Measurements from ENCODE around the gene ARHGEF37. TPM values are rescaled to one million over a fixed set of nuclear protein-coding genes. Genes with fewer than 3 reads are reported as not detected.
"Not testable (repeated sequence)": the region's sequence is repeated elsewhere in the genome, so short reads cannot be mapped to it uniquely, and the experiment has no call there.

Gene ARHGEF37
- total and polyA plus RNA-seq, 4 donors: 2.2 to 9.1 (median 3.7) TPM

DNA sequence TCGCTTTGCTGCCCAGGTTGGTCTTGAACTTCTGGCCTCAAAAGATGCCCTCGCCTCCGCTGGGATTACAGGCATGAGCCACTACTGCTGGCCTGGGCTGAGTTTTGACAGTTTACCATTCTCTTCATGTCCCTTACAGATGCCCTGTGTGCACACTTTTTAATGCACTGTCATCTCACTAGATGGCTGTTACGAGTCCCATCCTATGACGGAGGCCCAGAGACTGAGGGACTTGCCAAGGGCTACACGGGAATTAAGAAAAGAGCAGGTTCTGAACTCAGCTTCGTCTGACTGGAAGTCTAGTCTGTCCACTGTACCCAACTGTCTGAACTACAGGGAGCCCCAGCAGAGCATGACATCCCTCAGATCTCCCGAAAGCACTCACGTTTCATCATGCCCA is 63.9 kb downstream of the ARHGEF37 start:
- TF ChIP-seq, protein P1, sequence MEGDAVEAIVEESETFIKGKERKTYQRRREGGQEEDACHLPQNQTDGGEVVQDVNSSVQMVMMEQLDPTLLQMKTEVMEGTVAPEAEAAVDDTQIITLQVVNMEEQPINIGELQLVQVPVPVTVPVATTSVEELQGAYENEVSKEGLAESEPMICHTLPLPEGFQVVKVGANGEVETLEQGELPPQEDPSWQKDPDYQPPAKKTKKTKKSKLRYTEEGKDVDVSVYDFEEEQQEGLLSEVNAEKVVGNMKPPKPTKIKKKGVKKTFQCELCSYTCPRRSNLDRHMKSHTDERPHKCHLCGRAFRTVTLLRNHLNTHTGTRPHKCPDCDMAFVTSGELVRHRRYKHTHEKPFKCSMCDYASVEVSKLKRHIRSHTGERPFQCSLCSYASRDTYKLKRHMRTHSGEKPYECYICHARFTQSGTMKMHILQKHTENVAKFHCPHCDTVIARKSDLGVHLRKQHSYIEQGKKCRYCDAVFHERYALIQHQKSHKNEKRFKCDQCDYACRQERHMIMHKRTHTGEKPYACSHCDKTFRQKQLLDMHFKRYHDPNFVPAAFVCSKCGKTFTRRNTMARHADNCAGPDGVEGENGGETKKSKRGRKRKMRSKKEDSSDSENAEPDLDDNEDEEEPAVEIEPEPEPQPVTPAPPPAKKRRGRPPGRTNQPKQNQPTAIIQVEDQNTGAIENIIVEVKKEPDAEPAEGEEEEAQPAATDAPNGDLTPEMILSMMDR (IDR thresholded peaks at IDR 0.05; ENCODE audit: control extremely low read depth, extremely low read depth): no peak
- DNase-seq (no peak), ATAC-seq (ENCODE audit: insufficient read depth, low FRiP score) (no peak)
- H3K27me3 ChIP-seq (ENCODE audit: control insufficient read depth in 3 of 3, insufficient read depth in 3 of 3, low read length in 2 of 3): no peaks in the 10 kb centered on the region
- no peaks in the 10 kb centered on the region for H3K36me3 ChIP-seq (ENCODE audit: control insufficient read depth in 4 of 4, insufficient read depth in 4 of 4, low read length in 4 of 4)
- no peak overlapping the region for H3K4me3 ChIP-seq
- peaks cover 0 to 1% (median 0%) of the 10 kb centered on the region in 4 donors for H3K9me3 ChIP-seq (ENCODE audit: control insufficient read depth in 4 of 4, insufficient read depth in 3 of 4, low read length in 3 of 4)
- H3K4me1 ChIP-seq (ENCODE audit: control insufficient read depth in 5 of 5, insufficient read depth in 5 of 5, low read length in 5 of 5): peaks cover 0 to 23% (median 0%) of the 10 kb centered on the region in 5 donors
- H3K27ac ChIP-seq (ENCODE audit: low read depth in 1 of 2, low read length in 1 of 2): no peak overlapping the region
- no peak overlapping the region for H3K9ac ChIP-seq (ENCODE audit: insufficient read depth in 1 of 2, low read length in 2 of 2)
- 68 to 88% methylated on average over 9 of the region's 9 CpGs for WGBS, 2 donors

DNA sequence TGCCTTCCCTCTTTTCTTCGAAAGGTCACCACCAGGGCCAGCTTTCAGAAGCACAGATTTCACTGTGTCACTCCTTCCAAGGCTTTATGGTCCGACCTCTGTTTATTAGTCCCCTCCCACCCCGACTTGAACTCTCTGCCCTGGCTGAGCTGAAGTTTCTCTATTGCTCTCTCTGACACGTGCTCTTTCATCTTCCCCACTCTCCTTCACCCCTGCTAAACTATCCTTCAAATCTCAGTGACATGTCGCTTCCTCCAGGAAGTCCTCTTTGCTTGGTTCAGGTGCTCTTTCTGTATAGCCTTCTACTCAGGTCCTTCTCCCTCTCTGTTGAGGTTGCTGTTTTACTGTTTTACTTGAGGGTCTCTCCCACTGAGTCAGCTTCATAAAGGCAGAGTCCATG is 64.4 kb downstream of the ARHGEF37 start:
- Histone ChIP-seq H3K27ac (ENCODE audit: low read depth in 1 of 2, low read length in 1 of 2) (no peak overlapping the region), H3K27me3 (ENCODE audit: control insufficient read depth in 3 of 3, insufficient read depth in 3 of 3, low read length in 2 of 3) (no peaks in the 10 kb centered on the region), H3K4me1 (ENCODE audit: control insufficient read depth in 5 of 5, insufficient read depth in 5 of 5, low read length in 5 of 5) (peaks cover 0 to 21% (median 0%) of the 10 kb centered on the region in 5 donors), H3K9me3 (ENCODE audit: control insufficient read depth in 4 of 4, insufficient read depth in 3 of 4, low read length in 3 of 4) (peaks cover 0 to 1% (median 0%) of the 10 kb centered on the region in 4 donors), H3K4me3 (no peak overlapping the region), H3K36me3 (ENCODE audit: control insufficient read depth in 4 of 4, insufficient read depth in 4 of 4, low read length in 4 of 4) (no peaks in the 10 kb centered on the region), H3K9ac (ENCODE audit: insufficient read depth in 1 of 2, low read length in 2 of 2) (no peak overlapping the region)
- TF ChIP-seq, protein P1 (IDR thresholded peaks at IDR 0.05; ENCODE audit: control extremely low read depth, extremely low read depth): no peak
- 60 to 61% methylated on average over 5 of the region's 5 CpGs for WGBS, 2 donors
- no peak for DNase-seq
- ATAC-seq (ENCODE audit: insufficient read depth, low FRiP score): no peak

DNA sequence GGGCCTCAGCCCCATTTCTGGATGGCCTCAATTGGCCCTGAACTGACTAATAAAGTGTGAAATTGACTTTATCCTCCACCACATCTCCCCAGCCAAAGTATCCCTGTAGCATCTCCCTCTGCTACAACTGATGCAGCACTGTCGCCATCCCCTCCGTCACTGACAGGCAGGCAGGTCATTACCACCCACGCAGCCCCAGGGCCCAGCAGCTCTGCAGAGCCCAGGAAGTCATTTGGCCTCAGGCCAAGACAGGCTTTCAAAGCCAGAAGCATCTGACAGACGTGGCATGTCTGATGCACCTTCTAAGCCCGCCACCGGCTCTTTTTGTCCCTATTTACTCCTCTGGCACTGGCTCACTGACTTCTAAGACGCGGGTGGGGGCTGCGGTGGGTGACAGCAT is 65.3 kb downstream of the ARHGEF37 start:
- Histone ChIP-seq H3K9me3 (ENCODE audit: control insufficient read depth in 4 of 4, insufficient read depth in 3 of 4, low read length in 3 of 4) (peaks cover 0 to 1% (median 0%) of the 10 kb centered on the region in 4 donors), H3K4me1 (ENCODE audit: control insufficient read depth in 5 of 5, insufficient read depth in 5 of 5, low read length in 5 of 5) (peaks cover 0 to 14% (median 0%) of the 10 kb centered on the region in 5 donors), H3K4me3 (no peak overlapping the region), H3K27me3 (ENCODE audit: control insufficient read depth in 3 of 3, insufficient read depth in 3 of 3, low read length in 2 of 3) (no peaks in the 10 kb centered on the region), H3K27ac (ENCODE audit: low read depth in 1 of 2, low read length in 1 of 2) (no peak overlapping the region), H3K36me3 (ENCODE audit: control insufficient read depth in 4 of 4, insufficient read depth in 4 of 4, low read length in 4 of 4) (no peaks in the 10 kb centered on the region), H3K9ac (ENCODE audit: insufficient read depth in 1 of 2, low read length in 2 of 2) (no peak overlapping the region)
- TF ChIP-seq, protein P1 (IDR thresholded peaks at IDR 0.05; ENCODE audit: control extremely low read depth, extremely low read depth): no peak
- DNase-seq (peak; percentile 86 to 87 (median 86)), ATAC-seq (ENCODE audit: insufficient read depth, low FRiP score) (no peak)
- 61 to 78% methylated on average over 9 of the region's 9 CpGs for WGBS, 2 donors

DNA sequence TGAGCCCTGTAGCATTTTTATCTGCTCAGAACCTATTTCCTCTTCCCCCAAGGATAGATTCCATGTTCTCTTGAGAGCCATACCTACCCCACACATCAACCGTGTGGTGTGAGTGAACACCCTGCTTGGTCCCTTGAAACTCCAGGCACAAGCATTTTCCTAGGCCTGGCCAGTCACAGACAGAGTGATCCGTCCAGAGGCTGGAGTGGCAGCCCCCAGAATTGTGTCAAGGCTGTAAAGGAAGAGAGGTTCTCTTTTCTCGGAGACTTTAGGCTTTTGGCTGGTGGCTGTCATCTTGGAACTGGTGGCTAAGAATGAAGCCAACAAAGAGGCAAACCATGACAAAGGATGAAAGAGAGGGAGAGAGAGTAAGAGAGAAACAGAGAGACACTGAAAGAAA is 66.0 kb downstream of the ARHGEF37 start:
- H3K27me3 ChIP-seq (ENCODE audit: control insufficient read depth in 3 of 3, insufficient read depth in 3 of 3, low read length in 2 of 3): no peaks in the 10 kb centered on the region
- H3K9ac ChIP-seq (ENCODE audit: insufficient read depth in 1 of 2, low read length in 2 of 2): no peak overlapping the region
- peaks cover 0 to 14% (median 0%) of the 10 kb centered on the region in 5 donors for H3K4me1 ChIP-seq (ENCODE audit: control insufficient read depth in 5 of 5, insufficient read depth in 5 of 5, low read length in 5 of 5)
- WGBS, 2 donors: 81 to 85% methylated on average over 3 of the region's 3 CpGs
- peaks cover 0 to 3% (median 0%) of the 10 kb centered on the region in 4 donors for H3K9me3 ChIP-seq (ENCODE audit: control insufficient read depth in 4 of 4, insufficient read depth in 3 of 4, low read length in 3 of 4)
- ATAC-seq (ENCODE audit: insufficient read depth, low FRiP score): no peak
- no peak overlapping the region for H3K4me3 ChIP-seq
- TF ChIP-seq, protein P1 (IDR thresholded peaks at IDR 0.05; ENCODE audit: control extremely low read depth, extremely low read depth): no peak
- no peaks in the 10 kb centered on the region for H3K36me3 ChIP-seq (ENCODE audit: control insufficient read depth in 4 of 4, insufficient read depth in 4 of 4, low read length in 4 of 4)
- DNase-seq: no peak
- H3K27ac ChIP-seq (ENCODE audit: low read depth in 1 of 2, low read length in 1 of 2): no peak overlapping the region

DNA sequence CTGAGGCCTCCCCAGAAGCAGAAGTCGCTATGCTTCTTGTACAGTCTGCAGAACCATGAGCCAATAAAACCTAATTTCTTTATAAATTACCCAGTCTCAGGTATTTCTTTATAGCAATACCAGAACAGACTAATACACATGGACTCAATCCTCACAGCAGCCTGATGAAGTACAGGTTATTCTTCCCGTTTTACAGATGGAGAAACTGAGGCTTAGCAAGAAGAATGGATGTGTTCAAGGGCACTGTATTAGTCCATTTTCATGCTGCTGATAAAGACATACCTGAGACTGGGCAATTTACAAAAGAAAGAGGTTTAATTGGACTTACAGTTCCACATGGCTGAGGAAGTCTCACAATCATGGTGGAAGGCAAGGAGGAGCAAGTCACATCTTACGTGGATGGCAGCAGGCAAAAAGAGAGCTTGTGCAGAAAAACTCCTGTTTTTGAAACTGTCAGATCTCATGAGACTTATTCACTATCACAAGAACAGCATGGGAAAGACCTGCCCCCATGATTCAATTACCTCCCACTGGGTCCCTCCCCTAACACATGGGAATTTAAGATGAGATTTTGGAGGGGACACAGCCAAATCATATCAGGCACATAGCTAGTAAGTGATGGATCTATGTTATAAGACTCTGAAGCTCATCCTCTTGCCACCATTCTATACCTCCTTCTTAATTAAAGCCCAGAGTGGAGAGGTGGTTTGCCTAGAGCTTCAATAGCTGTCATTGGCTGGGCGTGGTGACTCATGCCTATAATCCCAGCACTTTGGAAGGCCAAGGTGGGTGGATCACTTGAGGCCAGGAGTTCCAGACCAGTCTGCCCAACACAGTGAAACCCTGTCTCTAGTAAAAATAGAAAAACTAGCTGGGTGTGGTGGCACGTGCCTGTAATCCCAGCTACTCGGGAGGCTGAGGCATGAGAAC is 67.4 kb downstream of the ARHGEF37 start:
- not testable (repeated sequence) for H3K27me3 ChIP-seq (ENCODE audit: control insufficient read depth in 3 of 3, insufficient read depth in 3 of 3, low read length in 2 of 3); H3K4me3 ChIP-seq; DNase-seq; H3K36me3 ChIP-seq (ENCODE audit: control insufficient read depth in 4 of 4, insufficient read depth in 4 of 4, low read length in 4 of 4); H3K27ac ChIP-seq (ENCODE audit: low read depth in 1 of 2, low read length in 1 of 2); H3K9me3 ChIP-seq (ENCODE audit: control insufficient read depth in 4 of 4, insufficient read depth in 3 of 4, low read length in 3 of 4); ATAC-seq (ENCODE audit: insufficient read depth, low FRiP score); H3K9ac ChIP-seq (ENCODE audit: insufficient read depth in 1 of 2, low read length in 2 of 2)
- H3K4me1 ChIP-seq (ENCODE audit: control insufficient read depth in 5 of 5, insufficient read depth in 5 of 5, low read length in 5 of 5): peaks cover 0 to 14% (median 0%) of the 10 kb centered on the region in 5 donors
- 89 to 93% methylated on average over 6 of the region's 6 CpGs for WGBS, 2 donors
